ENCODE results near the gene POLR1D.
"Not testable (repeated sequence)": the region's sequence is repeated elsewhere in the genome, so short reads cannot be mapped to it uniquely, and the experiment has no call there.

Gene POLR1D

GRCh38 chr13:27619093-27619727 lies 2.5 kb upstream of the POLR1D start:
- no peak for DNase-seq

- DNase-seq: peak in 4 of 5 donors; percentile 9 to 58 (median 34)
Measured at GRCh38 chr13:27619728-27620376, 1.8 kb upstream of the POLR1D start.

- peak; percentile 92 to 96 (median 94) for DNase-seq
Measured at GRCh38 chr13:27620377-27621115, 1.1 kb upstream of the POLR1D start, which contains the start of gene LNX2. Gene LNX2 (minus strand): TSS chr13:27620529. CDS start chr13:27581703, 38,826 bp downstream.

GRCh38 chr13:27621116-27621365 lies 651 bp upstream of the POLR1D start:
- no peak for DNase-seq

GRCh38 chr13:27622102-27622820 lies 569 bp downstream of the POLR1D start:
- no peak for DNase-seq

GRCh38 chr13:27622881-27623280 lies 1.2 kb downstream of the POLR1D start:
- no peak for DNase-seq

DNA sequence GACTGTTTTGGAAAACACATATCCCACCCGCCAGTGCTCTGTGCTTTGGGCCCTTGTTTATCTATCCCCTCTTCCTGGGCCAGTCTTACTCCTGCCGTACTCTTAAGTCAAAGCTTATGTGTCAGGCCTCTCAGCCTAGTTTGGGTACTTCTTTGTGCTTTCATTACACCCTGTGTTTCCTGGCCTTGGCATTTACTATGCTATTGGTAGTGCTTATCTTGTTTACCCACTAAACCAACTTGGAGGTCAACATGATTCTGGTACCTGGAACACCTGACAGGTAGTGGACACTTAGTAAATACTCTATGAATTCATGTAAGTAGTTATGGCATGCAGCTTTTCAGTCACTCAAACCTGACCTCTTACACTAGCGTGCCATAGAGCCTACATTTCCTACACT lies 2.4 kb downstream of the POLR1D start:
- DNase-seq: no peak

GRCh38 chr13:27625839-27626238 lies 4.1 kb downstream of the POLR1D start:
- DNase-seq: no peak

GRCh38 chr13:27627380-27627779 lies 5.7 kb downstream of the POLR1D start:
- no peak for DNase-seq

GRCh38 chr13:27628081-27628480 lies 6.4 kb downstream of the POLR1D start:
- DNase-seq: no peak

DNA sequence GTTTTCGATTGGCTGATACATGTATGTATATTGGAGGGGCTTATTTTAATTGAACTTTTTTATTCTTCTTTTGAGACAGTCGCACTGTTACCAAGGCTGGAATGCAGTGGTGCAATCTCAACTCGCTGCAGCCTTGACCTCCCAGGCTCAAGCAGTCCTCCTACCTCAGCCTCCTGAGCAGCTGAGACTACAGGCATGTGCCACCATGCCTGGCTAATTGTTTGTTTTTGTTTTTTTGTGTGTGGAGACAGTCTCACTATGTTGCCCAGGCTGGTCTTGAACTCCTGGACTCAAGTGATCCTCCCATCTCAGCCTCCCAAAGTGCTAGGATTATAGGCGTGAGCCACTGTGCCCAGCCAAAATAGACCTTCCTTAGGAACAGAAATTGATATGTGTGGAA lies 7.1 kb downstream of the POLR1D start:
- not testable (repeated sequence) for DNase-seq

- DNase-seq: no peak
Measured at GRCh38 chr13:27631156-27631555, 9.5 kb downstream of the POLR1D start.

DNA sequence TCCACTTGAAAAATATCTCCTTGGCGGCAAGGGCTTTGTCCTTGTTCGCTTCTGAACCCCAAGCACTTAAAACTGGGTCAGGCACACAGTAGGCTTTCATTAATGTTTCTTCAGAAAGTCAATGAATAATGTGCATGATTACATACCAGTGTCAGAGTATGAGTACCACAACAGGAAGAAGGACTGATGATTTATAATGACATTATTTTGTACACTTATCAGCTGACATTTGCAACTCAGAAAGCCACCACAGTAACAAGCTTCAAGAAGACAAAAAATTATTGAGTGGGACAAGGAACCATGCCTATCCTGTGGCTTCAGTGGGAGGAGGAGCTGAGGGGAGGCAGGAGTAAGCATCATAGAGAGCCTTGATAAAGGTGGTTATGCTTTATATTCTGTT lies 10.0 kb downstream of the POLR1D start:
- no peak for DNase-seq

- no peak for DNase-seq
Measured at GRCh38 chr13:27632214-27632613, 10.5 kb downstream of the POLR1D start.

DNA sequence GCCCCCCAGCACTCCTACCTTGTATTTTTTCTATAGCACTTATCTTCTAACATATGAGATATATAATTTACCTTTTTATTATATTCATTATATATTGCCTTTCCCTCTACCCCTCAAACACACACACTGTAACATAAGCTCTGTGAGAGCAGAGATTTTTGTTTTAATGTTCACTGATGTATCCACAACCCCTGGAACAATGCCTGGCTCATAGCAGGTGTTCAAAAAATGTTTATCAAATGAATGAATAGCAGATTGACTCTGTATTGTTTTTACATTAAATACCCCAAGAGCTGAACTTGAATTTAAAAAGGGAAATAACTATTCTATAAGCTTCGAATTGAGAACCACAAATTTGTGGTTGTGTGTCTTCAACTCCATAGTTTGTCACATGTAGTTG lies 11.0 kb downstream of the POLR1D start:
- DNase-seq: no peak

- DNase-seq: no peak
Measured at GRCh38 chr13:27634231-27634630, 12.5 kb downstream of the POLR1D start.

DNA sequence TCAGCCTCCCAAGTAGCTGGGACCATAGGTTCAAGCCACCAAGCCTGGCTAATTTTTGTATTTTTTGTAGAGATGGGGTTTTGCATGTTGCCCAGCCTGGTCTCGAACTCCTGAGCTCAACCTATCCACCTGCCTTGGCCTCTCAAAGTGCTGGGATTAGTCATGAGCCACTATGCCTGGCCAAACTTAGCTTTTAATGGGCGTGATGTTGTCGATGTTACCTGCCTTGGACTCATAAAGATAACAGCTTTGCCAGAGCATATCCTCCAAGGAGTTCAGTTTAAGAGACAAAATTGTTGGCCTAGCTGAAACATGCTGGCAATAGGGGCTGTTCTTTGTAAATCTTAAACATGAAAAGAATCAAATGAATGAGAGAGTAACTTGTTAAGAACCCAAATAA lies 13.1 kb downstream of the POLR1D start:
- no peak for DNase-seq

- DNase-seq: no peak
Measured at GRCh38 chr13:27635266-27635665, 13.6 kb downstream of the POLR1D start.

GRCh38 chr13:27636589-27637288 lies 15.0 kb downstream of the POLR1D start:
- DNase-seq: no peak

DNA sequence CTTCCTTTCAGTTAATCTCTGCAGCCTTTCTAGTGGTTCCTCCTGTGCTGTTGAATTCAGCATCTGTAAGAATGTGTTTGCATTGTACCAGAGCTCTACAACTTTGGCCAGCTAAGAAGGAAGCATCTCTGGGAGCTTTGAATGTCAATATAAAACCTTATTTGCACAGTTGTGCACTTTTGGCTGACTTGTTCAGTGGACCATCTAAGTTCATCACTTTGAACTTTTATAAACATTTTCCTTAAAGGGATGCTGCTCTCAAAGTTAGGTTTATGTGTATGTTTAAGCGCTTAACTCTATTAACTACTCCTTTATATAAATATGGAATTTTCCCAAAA lies 15.6 kb downstream of the POLR1D start:
- DNase-seq: no peak

GRCh38 chr13:27638001-27638400 lies 16.3 kb downstream of the POLR1D start:
- no peak for DNase-seq

- no peak for DNase-seq
Measured at GRCh38 chr13:27638521-27638920, 16.8 kb downstream of the POLR1D start.

- DNase-seq: no peak
Measured at GRCh38 chr13:27639186-27639585, 17.5 kb downstream of the POLR1D start.

All from T-helper 1 cell (primary cell).